DOHH2 (cell line): ENCODE measurements around the gene EGLN1.

Experiments
- H3F3A ChIP-seq: fragments of 200-600 bp; sonication (generic), shearing (Covaris generic); 2 replicates; pipeline ENCODE4 v1.6.0; 2016; ENCODE audit warnings: antibody characterized with exemption, mild to moderate bottlenecking; ENCODE audit not compliant: control insufficient read depth, insufficient read depth
- H3K27ac ChIP-seq: fragments of 200-600 bp; sonication (generic); 2 replicates; pipeline ENCODE4 v1.5.1; 2014; ENCODE audit warnings: low read depth, mild to moderate bottlenecking, low read length, moderate library complexity
- H3K27me3 ChIP-seq: fragments of 200-600 bp; sonication (generic); 2 replicates; pipeline ENCODE4 v1.6.1; 2014; ENCODE audit warnings: mild to moderate bottlenecking, low read length, mixed read lengths; ENCODE audit not compliant: control insufficient read depth
- H3K36me3 ChIP-seq: fragments of 200-600 bp; sonication (generic); 2 replicates; pipeline ENCODE4 v1.6.1; 2014; ENCODE audit warnings: mild to moderate bottlenecking, low read length, moderate library complexity, mixed read lengths; ENCODE audit not compliant: control insufficient read depth
- H3K4me1 ChIP-seq: fragments of 200-600 bp; sonication (generic); 2 replicates; pipeline ENCODE4 v1.6.1; 2014; ENCODE audit warnings: mild to moderate bottlenecking, low read length, mixed read lengths; ENCODE audit not compliant: control insufficient read depth
- H3K4me2 ChIP-seq: fragments of 200-600 bp; sonication (generic); 2 replicates; pipeline ENCODE4 v1.6.0; 2014; ENCODE audit warnings: mild to moderate bottlenecking, low read length, moderate library complexity
- H3K4me3 ChIP-seq: fragments of 200-600 bp; sonication (generic); 2 replicates; pipeline ENCODE4 v1.5.1; 2014; ENCODE audit warnings: mild to moderate bottlenecking, low read length, mixed read lengths
- H3K79me2 ChIP-seq: fragments of 200-600 bp; sonication (generic); 2 replicates; pipeline ENCODE4 v1.6.1; 2014; ENCODE audit warnings: mild to moderate bottlenecking, low read length, mixed read lengths; ENCODE audit not compliant: control insufficient read depth
- H3K9me2 ChIP-seq: fragments of 200-600 bp; sonication (generic); replicated peaks from 2 replicates; pipeline ENCODE4 v1.6.1; 2014; ENCODE audit warnings: mild to moderate bottlenecking, low read length, mixed read lengths; ENCODE audit not compliant: control insufficient read depth
- H3K9me3 ChIP-seq: fragments of 200-600 bp; sonication (generic); 2 replicates; pipeline ENCODE4 v1.6.1; 2014; ENCODE audit warnings: antibody characterized with exemption, low read length, mixed read lengths; ENCODE audit not compliant: control insufficient read depth, insufficient read depth
- H4K20me1 ChIP-seq: fragments of 200-600 bp; sonication (generic); 2 replicates; pipeline ENCODE4 v1.6.0; 2014; ENCODE audit warnings: low read depth, mild to moderate bottlenecking, antibody characterized with exemption, low read length, moderate library complexity; ENCODE audit not compliant: control insufficient read depth, insufficient read depth
- CTCF ChIP-seq: fragments of 200-600 bp; sonication (generic); IDR thresholded peaks from one replicate; pipeline ENCODE4 v1.5.1; 2014; ENCODE audit warnings: antibody characterized with exemption, mild to moderate bottlenecking, low read depth, low read length; ENCODE audit not compliant: poor library complexity, severe bottlenecking
- EZH2phosphoT487 ChIP-seq: fragments of 200-600 bp; sonication (generic); IDR thresholded peaks from 2 replicates; pipeline ENCODE4 v1.6.1; 2017; ENCODE audit warnings: borderline replicate concordance, mild to moderate bottlenecking, antibody characterized with exemption, low read length, moderate library complexity, mixed read lengths

Gene EGLN1

GRCh38 chr1:231419738-231420298 is 2.3 kb downstream of the EGLN1 start:
- Histone ChIP-seq H3K4me3 (peak overlapping the region; percentile 85), H3F3A (peaks cover 5% of the 10 kb centered on the region; the same call in 1 of the 2 replicates), H3K36me3 (peaks cover 20% of the 10 kb centered on the region), H3K27ac (no peak overlapping the region), H3K27me3 (peaks cover 13% of the 10 kb centered on the region; the same call in 1 of the 2 replicates), H3K4me1 (peaks cover 35% of the 10 kb centered on the region), H3K9me3 (no peaks in the 10 kb centered on the region), H4K20me1 (peaks cover 25% of the 10 kb centered on the region), H3K9me2 (no peaks in the 10 kb centered on the region), H3K4me2 (peak overlapping the region; percentile 78), H3K79me2 (peaks cover 64% of the 10 kb centered on the region)
- TF ChIP-seq EZH2phosphoT487 (no peak), CTCF (no peak)

DNA sequence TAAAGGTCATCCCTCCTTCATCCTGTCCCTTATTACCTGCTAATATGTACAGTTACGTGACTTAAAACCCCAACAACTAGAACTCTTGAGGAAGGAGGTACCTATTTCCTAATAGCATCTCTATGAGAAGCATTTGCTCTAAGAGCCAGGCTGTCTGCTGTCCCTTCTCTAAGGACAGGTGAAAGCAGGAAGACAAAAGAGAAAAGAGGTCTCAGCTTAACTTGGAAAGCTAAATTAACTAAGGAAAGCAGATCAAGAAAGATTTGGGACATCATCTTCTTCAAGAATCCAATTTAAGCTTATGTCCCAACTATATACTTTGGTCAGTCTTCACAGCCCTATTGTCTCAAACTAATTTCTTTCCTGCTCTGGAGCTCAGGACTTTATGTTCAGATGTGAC is 2.9 kb downstream of the EGLN1 start:
- peak overlapping the region; percentile 85 for H3K4me3 ChIP-seq
- H4K20me1 ChIP-seq: peaks cover 25% of the 10 kb centered on the region
- H3K79me2 ChIP-seq: peaks cover 71% of the 10 kb centered on the region
- peaks cover 20% of the 10 kb centered on the region for H3K36me3 ChIP-seq
- no peak for TF ChIP-seq EZH2phosphoT487
- no peak for TF ChIP-seq CTCF
- no peaks in the 10 kb centered on the region for H3K9me2 ChIP-seq
- H3K27me3 ChIP-seq: peaks cover 11% of the 10 kb centered on the region; the same call in 1 of the 2 replicates
- H3K27ac ChIP-seq: no peak overlapping the region
- H3K4me2 ChIP-seq: peak overlapping the region; percentile 78
- H3K4me1 ChIP-seq: peaks cover 35% of the 10 kb centered on the region
- H3F3A ChIP-seq: peaks cover 5% of the 10 kb centered on the region; the same call in 1 of the 2 replicates
- no peaks in the 10 kb centered on the region for H3K9me3 ChIP-seq

- H3K4me3 ChIP-seq: peak overlapping the region; percentile 85
- peaks cover 21% of the 10 kb centered on the region for H3K36me3 ChIP-seq
- no peak overlapping the region for H3K27ac ChIP-seq
- peaks cover 75% of the 10 kb centered on the region for H3K79me2 ChIP-seq
- TF ChIP-seq EZH2phosphoT487: no peak
- no peak for TF ChIP-seq CTCF
- H4K20me1 ChIP-seq: peaks cover 25% of the 10 kb centered on the region
- H3K27me3 ChIP-seq: peaks cover 8% of the 10 kb centered on the region; the same call in 1 of the 2 replicates
- no peaks in the 10 kb centered on the region for H3K9me2 ChIP-seq
- no peaks in the 10 kb centered on the region for H3K9me3 ChIP-seq
- peaks cover 35% of the 10 kb centered on the region for H3K4me1 ChIP-seq
- peaks cover 5% of the 10 kb centered on the region; the same call in 1 of the 2 replicates for H3F3A ChIP-seq
- peak overlapping the region; percentile 78 for H3K4me2 ChIP-seq
Observed at GRCh38 chr1:231418741-231419107, 3.4 kb downstream of the EGLN1 start.
